Measurements from ENCODE around the gene GPR62.

DNA sequence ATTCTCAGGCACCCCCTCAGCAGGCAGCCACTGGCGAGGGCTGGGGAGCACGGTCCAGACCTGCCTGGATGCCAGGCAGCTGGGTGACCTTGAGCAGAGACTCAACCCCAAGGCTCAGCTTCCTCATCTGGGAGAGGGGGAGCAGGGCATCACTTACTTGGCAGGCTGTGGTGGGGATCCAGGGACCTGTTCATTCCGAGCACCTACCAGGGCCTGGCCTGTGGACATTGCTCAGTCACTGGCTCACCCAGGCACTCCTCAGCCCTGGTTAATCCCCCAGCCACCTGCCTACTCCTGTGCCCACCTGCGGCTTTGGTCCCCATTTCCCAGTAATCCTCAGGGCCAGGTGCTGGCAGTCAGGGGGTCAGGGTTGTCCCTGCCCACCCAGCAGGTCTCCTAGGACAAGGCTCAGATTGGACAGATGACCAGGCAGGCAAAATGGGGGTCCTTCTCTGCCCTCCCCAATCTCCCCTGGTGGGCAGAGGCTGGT is 49.8 kb downstream of the GPR62 start:
- TF ChIP-seq, protein P1, sequence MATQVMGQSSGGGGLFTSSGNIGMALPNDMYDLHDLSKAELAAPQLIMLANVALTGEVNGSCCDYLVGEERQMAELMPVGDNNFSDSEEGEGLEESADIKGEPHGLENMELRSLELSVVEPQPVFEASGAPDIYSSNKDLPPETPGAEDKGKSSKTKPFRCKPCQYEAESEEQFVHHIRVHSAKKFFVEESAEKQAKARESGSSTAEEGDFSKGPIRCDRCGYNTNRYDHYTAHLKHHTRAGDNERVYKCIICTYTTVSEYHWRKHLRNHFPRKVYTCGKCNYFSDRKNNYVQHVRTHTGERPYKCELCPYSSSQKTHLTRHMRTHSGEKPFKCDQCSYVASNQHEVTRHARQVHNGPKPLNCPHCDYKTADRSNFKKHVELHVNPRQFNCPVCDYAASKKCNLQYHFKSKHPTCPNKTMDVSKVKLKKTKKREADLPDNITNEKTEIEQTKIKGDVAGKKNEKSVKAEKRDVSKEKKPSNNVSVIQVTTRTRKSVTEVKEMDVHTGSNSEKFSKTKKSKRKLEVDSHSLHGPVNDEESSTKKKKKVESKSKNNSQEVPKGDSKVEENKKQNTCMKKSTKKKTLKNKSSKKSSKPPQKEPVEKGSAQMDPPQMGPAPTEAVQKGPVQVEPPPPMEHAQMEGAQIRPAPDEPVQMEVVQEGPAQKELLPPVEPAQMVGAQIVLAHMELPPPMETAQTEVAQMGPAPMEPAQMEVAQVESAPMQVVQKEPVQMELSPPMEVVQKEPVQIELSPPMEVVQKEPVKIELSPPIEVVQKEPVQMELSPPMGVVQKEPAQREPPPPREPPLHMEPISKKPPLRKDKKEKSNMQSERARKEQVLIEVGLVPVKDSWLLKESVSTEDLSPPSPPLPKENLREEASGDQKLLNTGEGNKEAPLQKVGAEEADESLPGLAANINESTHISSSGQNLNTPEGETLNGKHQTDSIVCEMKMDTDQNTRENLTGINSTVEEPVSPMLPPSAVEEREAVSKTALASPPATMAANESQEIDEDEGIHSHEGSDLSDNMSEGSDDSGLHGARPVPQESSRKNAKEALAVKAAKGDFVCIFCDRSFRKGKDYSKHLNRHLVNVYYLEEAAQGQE (IDR thresholded peaks at IDR 0.05; ENCODE audit: insufficient read depth in 1 of 2, low read depth in 2 of 2, low read length in 1 of 2): no peak
- TF ChIP-seq CTCF (IDR thresholded peaks at IDR 0.05): no peak

Data from Panc1 (cell line).